Non-pigmented ciliary epithelial cell (primary cell): Measurements from ENCODE around the gene BEGAIN.

ENCODE experiments used
- DNase-seq: peaks from one replicate; pipeline ENCODE4 v3.0.0-alpha.2; 2010; ENCODE audit warnings: low read depth

The BEGAIN gene

DNA sequence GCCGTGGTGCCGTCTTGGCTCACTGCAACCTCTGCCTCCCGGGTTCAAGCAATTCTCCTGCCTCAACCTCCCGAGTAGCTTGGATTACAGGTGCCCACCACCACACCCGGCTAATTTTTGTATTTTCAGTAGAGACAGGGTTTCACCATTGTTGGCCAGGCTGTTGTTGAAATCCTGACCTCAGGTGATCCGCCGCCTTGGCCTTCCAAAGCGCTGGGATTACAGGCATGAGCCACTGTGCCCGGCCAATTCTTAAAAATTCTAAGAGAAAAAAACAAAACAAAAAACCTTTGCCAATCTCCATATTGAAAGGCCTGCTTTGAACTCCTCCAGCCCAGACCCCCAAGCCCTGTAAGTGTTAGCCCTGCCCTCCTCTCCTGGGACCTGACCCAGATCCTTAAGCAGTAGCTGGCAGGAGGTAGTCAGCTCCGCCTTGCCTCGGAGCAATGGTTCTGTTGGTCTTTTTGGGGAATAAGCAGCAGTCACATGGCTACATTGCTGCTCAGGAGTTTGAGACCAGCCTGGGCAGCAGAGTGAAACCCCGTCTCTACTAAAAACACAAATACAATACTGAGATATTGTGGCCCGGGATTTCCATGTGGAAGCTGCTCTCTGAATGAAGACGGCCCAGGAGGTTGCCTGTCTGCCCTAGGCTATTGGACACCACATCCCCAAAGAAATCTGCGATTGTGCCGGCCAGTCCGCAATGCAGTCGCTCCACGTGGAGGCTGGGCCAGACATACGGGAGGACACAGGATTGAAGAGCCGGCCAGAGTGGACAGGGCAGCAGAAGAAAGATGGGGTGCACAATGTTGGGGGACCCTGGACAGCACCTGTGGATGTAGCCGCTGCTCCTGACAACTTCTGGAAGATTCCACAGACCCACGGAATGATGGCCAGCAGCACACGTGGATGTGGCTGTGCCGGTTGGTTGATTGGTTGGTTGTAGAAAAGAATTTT lies 28.8 kb upstream of the BEGAIN start:
- DNase-seq: no peak

DNA sequence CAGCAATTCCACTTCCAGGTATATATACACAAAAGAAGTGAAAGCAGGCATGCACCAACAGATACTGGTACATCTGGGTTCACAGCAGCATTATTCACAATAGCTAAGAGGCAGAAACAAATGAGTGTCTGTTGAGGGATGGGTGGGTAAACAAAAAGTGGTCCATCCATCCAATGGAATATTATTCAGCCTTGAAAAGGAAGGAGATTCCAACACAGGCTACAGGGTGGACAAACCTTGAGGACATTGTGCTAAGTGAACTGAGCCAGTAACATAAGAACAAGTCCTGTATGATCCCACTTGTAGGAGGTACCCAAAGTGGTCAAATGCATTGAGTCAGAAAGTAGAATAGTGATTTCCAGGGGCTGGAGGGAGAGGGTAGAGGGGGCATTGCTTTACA lies 27.6 kb upstream of the BEGAIN start:
- no peak for DNase-seq

DNA sequence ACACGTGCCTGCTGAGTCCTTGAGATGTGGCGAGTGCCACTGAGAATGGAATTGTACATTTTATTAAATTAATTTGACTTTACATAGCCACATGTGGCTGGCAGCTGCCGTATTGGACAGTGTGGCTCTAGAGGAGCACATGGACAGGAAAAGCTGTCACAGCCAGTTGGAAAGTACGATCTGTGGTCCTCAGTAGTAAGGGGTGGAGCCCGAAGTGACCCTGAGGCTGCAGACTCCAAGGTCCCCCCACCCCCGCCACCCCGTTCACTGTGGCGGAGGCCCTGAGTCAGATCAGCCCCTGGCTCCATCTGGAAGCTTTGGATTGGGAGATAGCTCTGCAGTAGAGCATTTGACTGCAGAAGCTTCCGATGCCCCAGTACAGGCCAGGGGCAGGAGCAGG lies 25.8 kb upstream of the BEGAIN start:
- DNase-seq: no peak

DNA sequence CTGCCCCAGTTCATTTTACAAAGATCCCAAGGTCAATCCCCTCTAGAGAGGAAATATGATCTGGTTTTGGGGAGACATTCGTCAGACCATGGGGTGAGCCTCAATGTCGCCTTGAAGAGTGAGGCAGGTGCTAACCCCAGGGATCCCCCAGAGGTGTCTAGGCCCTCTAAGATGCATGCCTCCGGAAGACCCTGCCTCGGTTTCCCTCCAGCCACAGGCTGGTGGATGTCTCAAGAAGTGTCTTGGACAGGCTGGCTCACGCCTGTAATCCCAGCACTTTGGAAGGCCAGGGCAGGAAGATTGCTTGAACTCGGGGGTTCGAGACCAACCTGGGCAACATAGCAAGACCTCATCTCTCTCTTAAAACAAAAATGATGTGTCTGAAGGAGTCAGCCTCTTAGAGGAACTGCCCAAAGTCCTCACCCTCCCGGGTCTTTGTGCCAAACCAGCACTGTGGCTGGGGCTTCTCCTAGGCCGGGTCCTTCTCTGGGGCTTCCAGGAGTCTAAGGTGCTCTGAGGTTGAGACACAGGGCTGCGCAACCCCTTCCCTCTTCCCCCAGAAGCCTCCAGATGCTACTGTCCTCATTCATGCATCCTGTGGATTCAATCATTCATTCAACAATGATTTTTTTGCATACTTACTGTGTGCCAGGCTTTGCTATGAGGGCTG lies 24.7 kb upstream of the BEGAIN start:
- no peak for DNase-seq

DNA sequence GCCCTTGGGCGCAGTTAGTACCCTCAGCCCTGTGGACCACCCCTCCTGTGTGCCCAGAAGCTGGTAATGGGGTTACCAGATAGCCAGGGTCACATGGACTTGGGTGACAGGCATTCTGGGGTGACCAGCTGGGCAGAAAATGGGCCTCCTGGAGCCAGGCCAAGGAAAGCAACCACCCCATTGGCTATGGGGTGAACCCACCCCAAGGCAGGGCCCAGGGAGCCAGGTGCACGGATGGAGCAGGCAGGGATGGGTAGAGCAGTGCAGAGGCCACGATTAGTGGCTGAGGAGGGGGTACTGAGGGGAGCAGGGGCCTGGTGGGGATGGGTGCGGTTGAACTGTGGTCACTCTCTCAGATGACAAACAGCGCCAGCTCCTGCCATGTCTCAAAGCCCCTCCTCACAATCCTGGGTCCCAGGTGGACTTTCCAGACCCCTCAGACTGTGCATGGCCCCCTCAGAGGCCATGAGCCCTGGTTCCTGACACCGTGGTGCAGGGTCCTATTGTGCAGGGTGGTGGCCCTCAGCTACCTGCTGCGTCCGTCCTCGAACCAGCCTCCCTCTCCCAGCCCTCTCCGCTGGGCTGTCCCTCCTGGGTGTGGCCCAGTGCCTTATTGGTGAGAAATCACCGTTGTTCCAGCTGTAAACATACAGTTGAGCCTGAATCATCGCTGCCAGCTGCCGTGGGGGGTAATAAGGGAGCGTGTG lies 23.4 kb upstream of the BEGAIN start:
- DNase-seq: no peak

DNA sequence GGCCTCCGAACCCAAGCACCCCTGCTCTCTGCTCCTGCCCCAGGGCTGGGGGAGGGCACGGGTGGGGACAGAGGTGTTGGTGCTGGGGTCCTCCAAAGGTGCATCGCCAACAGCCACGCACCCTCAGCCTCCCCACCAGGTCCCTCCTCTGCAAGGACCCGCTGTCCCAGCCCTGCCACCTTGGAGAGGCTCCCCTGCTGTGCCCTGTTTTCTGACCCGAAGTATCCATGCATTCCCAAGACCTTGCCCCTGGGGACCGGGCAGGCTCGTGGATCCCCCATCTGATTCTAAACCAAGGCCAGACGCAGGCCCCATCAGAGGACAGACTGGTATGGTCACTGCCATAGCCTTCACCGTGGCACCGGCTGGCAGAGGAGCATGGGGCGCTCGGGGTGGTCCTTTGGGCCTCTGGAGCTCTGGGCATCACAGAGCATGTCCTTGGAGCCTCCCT lies 22.7 kb upstream of the BEGAIN start:
- DNase-seq: no peak

GRCh38 chr14:100609331-100609870 lies 22.2 kb upstream of the BEGAIN start:
- DNase-seq: no peak

DNA sequence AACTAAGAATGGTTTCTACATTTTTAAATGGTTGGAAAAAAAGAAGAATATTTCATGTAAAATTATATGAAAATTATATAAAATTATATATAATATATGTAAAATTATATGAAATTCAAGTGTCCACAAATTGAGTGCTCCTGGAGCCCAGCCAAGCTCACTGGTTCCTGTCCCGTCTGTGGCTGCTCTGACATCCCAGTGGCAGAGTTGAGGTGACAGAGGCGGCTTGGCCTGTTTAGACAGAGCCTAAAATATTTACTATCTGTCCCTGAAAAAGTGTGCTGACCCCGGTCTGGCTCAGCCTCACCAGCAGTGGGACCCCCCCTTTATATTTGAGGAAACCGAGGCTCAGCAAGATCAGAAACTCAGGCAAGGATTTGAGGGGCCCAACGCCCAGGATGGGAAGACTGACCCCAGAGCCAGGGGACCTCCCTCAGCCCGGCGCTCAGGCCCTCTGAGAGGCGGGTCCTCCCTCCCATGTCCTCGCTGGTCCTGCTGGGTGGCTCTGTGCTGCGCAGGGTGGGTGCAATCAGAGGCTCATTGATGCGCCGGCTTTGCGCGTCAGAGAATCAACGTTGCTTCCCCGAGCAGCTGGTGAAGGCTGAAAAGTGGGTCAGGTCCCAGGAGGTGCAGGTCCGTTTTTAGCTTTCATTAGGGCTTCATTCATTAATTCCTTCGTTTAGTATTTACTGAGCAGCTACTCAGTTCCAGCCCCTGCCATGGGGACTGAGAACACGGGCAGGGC lies 21.5 kb upstream of the BEGAIN start:
- DNase-seq: no peak

GRCh38 chr14:100608064-100608463 lies 20.8 kb upstream of the BEGAIN start:
- no peak for DNase-seq

DNA sequence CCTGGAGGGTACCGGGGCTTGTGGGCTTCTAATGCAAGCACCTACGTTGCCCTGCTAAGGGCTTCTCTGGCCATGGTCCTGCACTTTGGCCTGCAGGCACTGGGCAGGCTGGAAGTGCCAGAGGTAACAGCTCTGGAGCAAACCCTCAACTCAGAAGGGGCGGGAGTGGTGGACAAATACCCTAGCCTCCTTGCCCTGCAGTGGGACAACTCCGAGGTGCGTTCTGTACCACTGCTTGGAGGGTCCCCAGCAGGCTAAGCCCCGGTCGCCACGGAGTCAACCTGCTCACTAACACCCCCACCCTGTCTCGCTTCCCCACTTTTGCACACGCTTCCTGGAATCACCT lies 20.4 kb upstream of the BEGAIN start:
- DNase-seq: no peak

DNA sequence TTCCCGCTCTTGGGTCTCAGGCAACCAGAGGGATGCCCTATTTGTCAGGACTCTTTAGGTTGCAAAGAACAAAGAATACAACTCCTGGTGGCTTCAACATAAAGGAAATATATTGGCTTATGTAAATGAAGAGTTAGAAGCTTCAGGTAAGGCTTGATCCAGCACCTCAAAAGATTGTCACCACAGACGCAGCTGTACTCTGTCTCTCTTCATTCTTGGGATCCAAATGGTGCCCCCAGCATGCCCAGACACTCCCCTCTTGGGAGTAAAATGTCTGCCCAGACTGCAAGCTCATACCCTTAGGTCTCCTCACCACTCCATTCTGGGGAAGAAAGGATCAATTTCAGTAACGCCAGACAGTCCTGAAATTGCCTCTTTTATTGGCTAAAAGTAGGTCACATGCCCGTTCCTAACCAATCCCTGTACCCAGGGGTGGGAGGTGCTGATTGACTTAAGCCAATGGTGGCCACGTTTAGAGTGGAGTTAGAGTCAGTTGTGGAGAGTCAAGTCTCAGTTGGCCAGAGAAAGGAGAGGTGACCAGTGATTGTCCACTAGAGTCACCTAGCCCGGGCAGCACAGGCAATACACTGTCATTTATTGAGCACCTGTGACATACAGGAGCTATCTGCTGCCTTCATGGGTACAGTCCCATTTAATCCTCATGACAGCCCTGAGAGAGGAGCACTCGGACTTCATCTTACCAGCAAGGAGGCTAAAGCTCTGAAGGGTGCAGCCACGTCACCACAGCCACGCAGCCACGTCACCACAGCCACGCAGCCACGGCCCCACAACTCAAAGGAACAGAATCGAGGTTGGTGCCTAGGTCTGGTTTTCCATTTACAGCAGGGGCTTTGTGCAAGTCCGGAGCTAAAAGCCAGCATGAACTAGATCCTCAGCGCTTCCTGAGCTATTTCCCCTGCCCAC lies 19.7 kb upstream of the BEGAIN start:
- no peak for DNase-seq

DNA sequence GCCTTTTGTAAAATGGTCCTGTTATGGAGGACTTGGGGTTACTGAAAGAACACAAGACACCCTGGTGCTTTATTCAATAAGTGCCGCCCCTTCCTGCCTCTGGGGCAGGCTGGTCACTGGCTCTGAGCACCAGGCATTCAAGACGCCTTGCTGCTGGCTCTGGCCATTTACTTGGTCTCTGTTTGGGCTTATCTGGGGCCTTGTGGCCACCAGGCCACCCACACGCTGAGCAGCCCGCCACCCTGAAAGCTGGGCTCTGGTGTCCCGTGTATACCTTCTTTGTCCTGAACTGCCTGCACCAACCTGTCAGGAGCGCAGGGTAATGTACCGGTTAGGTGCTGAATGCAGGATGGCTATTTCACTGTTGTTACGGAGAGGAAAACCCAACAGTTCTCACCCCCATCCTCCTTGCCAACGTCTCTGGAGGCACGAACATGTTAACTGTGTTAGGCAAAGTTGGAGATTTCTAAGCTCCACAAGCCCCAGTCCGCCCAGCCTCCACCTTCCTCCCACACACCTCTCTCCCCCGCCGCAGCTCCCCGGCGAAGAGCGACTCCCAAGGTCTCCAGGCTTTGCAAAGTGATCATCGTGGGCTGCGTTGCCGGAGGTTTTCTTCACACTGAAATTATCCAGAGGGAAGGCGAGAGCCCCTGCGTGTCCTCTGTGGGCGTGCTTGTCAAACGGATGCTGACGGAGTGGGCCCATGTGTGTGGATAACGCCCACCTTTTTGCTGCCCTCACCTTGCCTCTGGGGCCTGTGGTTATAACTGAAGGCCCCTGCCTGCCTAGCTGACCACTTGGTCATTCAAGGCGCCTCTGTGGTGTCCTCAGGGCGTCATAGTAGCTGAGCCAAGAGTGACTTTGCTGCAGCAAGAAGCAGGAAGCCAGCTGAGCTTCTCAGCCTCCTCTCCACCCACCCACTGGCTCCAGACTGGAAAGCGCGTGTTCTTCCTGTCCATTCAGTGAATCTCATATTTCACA lies 18.8 kb upstream of the BEGAIN start:
- DNase-seq: no peak

DNA sequence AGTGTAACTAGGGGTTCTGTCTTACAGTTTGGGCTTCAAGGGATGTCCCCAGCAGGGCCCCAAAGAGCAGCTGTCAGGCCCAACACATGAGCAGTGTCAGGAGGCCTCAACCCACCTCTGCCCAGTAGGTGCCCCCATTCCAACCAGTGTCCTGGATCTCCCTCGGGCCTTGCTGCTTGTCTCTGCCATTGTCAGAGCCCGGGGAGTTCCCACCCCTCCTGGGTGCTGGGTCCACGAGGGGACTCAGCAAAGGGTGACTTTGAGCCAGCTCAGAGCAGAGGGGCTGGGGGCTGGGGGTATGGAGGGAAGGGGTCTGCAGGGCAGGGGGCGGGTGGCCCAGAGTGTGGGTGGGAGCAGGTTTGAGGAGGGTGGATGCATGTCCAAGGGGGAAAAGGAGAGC lies 18.0 kb upstream of the BEGAIN start:
- DNase-seq: no peak

DNA sequence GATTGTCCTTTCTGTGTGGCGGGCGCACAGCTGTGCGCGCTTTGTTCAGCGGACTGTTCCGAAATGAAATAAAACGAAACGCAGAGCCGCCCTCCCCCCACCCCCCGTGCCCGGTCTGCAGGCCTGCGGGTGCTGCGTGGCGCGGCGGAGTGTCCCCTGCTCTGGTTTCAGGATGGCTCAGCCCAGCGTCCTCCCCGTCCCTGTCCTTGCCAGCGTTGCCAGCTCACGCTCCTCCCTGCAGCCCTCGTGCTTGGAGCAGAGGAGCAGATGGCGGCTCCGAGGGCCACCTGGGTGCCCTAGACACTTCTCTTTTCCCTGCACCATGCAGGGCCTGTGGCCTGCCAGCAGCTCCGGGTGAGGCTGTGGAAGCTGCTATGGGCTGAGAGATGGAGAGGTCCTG lies 17.5 kb upstream of the BEGAIN start:
- DNase-seq: no peak

- DNase-seq: no peak
Measured at GRCh38 chr14:100604121-100604501, 16.9 kb upstream of the BEGAIN start.

- no peak for DNase-seq
Measured at GRCh38 chr14:100603341-100604120, 16.3 kb upstream of the BEGAIN start.

DNA sequence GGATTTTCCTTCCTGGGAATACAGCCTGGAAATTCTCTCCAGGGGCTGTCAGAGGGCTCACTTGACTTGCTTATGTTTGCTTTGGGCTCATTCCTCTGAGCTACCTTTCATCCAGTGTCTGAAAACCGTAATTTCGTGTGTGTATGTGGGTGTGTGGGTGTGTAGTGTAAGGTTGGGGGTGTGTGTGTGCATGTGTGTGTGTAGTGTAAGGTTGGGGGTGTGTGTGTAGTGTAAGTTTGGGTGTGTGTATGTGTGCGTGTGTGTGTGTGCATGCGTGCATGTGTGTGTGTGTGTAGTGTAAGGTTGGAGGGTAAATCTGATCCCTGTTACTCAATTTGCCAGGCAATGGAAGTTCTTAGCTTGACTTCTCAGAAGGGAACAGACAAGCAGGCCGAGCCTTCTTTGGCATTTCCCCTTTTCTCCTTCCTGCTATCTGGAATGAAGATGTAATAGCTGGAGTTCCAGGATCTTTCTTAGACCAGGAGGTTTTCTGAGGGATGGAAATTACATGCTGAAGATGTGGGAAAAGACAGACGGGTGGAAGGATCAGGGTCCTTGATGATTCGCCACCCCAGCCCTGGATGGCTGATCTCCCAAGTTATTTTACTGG lies 15.5 kb upstream of the BEGAIN start:
- no peak for DNase-seq

DNA sequence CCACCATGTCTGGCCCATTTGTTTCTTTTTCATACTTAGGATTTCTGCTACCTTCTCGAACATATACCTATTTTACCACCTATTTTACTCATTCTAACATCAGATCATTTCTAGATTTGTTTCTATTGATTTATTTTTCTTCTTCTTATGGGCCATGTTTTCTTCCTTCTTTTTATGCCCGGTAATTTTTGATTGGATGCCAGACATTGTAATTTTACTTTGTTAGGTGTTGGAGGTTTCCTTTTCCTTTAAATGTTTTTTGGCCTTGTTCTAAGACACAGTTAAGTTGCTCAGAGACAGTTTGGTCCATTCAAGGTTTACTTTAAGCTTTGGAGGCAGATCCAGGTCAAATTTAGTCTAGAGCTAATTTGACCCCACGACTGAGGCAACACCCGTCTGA lies 14.7 kb upstream of the BEGAIN start:
- no peak for DNase-seq
